MCF 10A (cell line): ENCODE data around the gene PRPF8. TPM values are rescaled to one million over a fixed set of nuclear protein-coding genes. Genes with fewer than 3 reads are reported as not detected.

Source experiments
- BruUV-seq: library from RNA; stranded (reverse); fragments of 400-500 nt; replicated peaks from 2 replicates; lab custom pipeline; 2021; lab: Mats Ljungman, UMichigan
- CTCF ChIA-PET: fragments of 300-600 bp; sonication (Branson Sonifier 250); formaldehyde crosslinking; extraction: SDS; loops from one replicate; lab custom pipeline; 2021; ENCODE audit warnings: antibody characterized with exemption, inconsistent platforms; lab: Yijun Ruan, JAX
- POLR2A ChIA-PET: fragments of 300-600, 350-650 bp; sonication (Branson Sonifier 250); formaldehyde crosslinking; extraction: SDS; loops from one replicate; lab custom pipeline; 2020; ENCODE audit warnings: antibody characterized with exemption, inconsistent platforms; lab: Yijun Ruan, JAX
- DNase-seq: peaks from one replicate; pipeline ENCODE4 v3.0.0-alpha.2; 2018; ENCODE audit not compliant: unreplicated experiment
- H3K27ac Mint-ChIP-seq: one replicate; pipeline ENCODE4 v1.8.0; 2022; ENCODE audit warnings: mild to moderate bottlenecking, low read depth, mixed read lengths; ENCODE audit not compliant: unreplicated experiment
- H3K27me3 Mint-ChIP-seq: one replicate; pipeline ENCODE4 v1.8.0; 2022; ENCODE audit warnings: mixed read lengths; ENCODE audit not compliant: insufficient read depth, unreplicated experiment
- H3K36me3 Mint-ChIP-seq: one replicate; pipeline ENCODE4 v1.8.0; 2022; ENCODE audit warnings: mild to moderate bottlenecking, moderate library complexity, mixed read lengths; ENCODE audit not compliant: insufficient read depth, unreplicated experiment
- H3K4me1 Mint-ChIP-seq: one replicate; pipeline ENCODE4 v1.8.0; 2022; ENCODE audit warnings: mixed read lengths; ENCODE audit not compliant: insufficient read depth, unreplicated experiment
- H3K4me3 Mint-ChIP-seq: one replicate; pipeline ENCODE4 v1.8.0; 2022; ENCODE audit warnings: mild to moderate bottlenecking, moderate library complexity, mixed read lengths; ENCODE audit not compliant: unreplicated experiment
- H3K9me3 Mint-ChIP-seq: one replicate; pipeline ENCODE4 v1.8.0; 2022; ENCODE audit warnings: mixed read lengths; ENCODE audit not compliant: unreplicated experiment
- intact Hi-C: fragments of 100-400 bp; cut with micrococcal nuclease; formaldehyde crosslinking; loops from 2 replicates; pipeline ENCODE4 v1.14.1; 2022
- total RNA-seq: library from RNA; stranded (reverse); gene quantifications from 2 replicates; pipeline ENCODE4 v1.2.3, GENCODE V29; 2022
- TF ChIP-seq, protein P1 (sequence below): fragments of 200-600 bp; IDR thresholded peaks from one replicate; pipeline ENCODE4 v1.8.0; 2022; ENCODE audit warnings: antibody characterized with exemption, mild to moderate bottlenecking; ENCODE audit not compliant: unreplicated experiment

The PRPF8 gene
- total RNA-seq, 1 experiment from 2014 or later: 261 TPM

DNA sequence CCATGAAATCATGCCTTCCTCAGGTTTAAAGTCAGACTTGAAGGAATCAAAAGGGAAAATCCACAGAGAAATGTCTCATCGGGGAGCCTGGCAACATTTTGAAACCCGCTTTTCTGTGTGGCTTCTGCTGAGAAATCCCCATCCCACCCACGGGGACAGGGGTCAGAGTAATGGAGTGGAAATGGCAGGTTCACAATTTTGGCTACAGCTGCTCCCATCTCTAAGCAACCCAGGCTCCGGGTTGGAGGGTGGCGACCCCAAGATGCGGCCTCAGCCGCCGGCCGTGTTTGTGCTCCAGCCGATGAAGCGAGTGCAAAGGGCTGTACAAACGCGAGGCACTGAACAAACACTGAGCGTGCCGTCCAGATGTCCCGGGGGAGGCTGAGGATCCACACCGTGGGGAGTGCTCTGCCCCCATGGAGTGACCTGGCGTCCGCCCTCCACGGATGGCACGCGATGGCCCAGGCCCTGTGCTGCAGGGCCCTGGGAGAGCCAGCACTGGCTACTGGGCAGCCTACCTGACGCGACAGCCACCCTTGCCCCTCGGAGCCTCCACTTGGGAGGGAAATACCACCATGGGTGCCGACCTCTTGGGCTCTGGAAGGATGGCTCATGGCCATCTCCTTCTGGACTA lies 78.2 kb downstream of the PRPF8 start:
- ChIA-PET POLR2A (no interaction called here), CTCF (interaction anchor here (1.0 to 1.1 kb wide), 2 partner anchors 11 to 45 kb away, joined by 3 to 4 read pairs; no protein-coding TSS in a partner anchor)
- TF ChIP-seq, protein P1, sequence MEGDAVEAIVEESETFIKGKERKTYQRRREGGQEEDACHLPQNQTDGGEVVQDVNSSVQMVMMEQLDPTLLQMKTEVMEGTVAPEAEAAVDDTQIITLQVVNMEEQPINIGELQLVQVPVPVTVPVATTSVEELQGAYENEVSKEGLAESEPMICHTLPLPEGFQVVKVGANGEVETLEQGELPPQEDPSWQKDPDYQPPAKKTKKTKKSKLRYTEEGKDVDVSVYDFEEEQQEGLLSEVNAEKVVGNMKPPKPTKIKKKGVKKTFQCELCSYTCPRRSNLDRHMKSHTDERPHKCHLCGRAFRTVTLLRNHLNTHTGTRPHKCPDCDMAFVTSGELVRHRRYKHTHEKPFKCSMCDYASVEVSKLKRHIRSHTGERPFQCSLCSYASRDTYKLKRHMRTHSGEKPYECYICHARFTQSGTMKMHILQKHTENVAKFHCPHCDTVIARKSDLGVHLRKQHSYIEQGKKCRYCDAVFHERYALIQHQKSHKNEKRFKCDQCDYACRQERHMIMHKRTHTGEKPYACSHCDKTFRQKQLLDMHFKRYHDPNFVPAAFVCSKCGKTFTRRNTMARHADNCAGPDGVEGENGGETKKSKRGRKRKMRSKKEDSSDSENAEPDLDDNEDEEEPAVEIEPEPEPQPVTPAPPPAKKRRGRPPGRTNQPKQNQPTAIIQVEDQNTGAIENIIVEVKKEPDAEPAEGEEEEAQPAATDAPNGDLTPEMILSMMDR: no peak
- BruUV-seq: no TSS peak
- Mint-ChIP-seq H3K36me3 (no peaks in the 10 kb centered on the region), H3K4me3 (no peak overlapping the region), H3K27ac (no peak overlapping the region), H3K4me1 (no peaks in the 10 kb centered on the region), H3K9me3 (no peaks in the 10 kb centered on the region), H3K27me3 (no peaks in the 10 kb centered on the region)
- intact Hi-C loops: no loop called here
- DNase-seq: no peak

DNA sequence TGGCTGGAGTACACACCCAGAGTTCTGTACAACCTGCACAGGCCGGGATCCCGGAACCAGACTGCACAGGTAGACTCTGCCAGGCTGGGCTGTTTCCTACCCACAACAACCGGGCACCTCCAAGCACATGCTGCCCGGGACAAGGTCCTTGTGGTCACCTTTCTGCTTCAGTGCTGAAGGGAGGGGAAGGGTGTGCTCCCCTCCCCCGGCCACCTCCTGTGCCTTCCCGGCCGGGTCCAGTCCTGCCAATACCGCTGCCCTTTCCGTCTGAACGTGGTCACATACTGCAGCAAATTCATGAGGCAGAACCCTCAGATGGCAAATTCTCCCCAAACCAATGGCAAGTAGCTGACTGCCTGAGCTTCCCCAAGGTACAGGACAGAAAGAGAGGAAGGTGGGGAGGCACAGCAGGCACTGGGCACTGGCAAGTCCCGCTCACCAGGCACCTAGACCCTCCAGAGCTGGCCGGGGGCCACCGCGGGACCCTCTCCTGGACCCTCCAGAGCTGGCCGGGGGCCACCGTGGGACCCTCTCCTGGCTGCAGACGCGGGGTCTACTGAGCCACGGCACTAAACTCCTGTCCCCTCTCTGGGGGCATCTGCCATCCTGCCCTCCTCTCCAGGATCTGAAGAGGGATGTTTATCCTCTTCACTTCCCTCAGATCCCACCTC lies 78.9 kb downstream of the PRPF8 start:
- intact Hi-C loops: no loop called here
- TF ChIP-seq, protein P1: no peak
- H3K4me3 Mint-ChIP-seq: no peak overlapping the region
- no peaks in the 10 kb centered on the region for H3K4me1 Mint-ChIP-seq
- BruUV-seq: no TSS peak
- H3K9me3 Mint-ChIP-seq: no peaks in the 10 kb centered on the region
- no peak for DNase-seq
- no peak overlapping the region for H3K27ac Mint-ChIP-seq
- ChIA-PET CTCF (interaction anchor here (0.7 kb wide), 1 partner anchor 25 kb away, joined by 3 read pairs; no protein-coding TSS in a partner anchor), POLR2A (no interaction called here)
- no peaks in the 10 kb centered on the region for H3K36me3 Mint-ChIP-seq
- no peaks in the 10 kb centered on the region for H3K27me3 Mint-ChIP-seq

DNA sequence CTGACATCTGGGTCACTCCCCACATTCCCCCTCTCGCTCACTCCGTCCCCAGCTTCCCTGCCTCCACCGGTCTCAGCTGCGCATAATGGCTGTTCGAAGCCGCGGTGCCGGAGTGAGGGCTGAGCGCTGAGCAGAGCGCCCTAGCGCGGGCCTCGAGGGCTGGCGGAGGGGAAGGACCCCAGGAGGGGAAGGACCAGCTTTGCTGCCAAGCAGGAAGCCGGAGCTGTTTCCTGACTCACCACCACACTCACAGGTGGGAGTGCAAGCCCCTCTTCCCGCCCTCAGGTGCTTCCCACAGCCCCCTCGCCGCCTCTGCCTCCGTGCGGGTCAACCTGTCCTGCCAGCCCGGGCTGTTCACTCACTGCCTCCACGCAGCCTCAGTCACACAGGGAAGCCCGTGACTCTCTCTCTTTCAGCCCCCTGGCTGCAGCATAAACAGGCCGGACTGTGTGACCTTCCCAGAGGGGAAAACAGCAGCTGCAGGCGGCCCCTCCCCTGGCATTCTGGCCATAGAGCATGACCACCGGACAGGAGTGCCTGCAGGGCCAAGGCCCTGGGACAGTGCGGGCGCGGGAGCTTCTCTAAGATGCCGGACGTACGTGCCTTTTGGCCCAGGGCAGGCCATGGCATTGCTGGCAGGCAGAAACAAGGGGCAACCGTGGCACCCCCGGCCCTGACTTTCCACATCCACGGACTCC lies 79.7 kb downstream of the PRPF8 start:
- no peak for DNase-seq
- BruUV-seq: no TSS peak
- H3K4me1 Mint-ChIP-seq: no peaks in the 10 kb centered on the region
- intact Hi-C loops: no loop called here
- no peak overlapping the region for H3K4me3 Mint-ChIP-seq
- ChIA-PET CTCF (interaction anchor here (0.5 to 0.7 kb wide), 2 partner anchors 20 to 26 kb away, joined by 3 to 5 read pairs; no protein-coding TSS in a partner anchor), POLR2A (no interaction called here)
- H3K9me3 Mint-ChIP-seq: no peaks in the 10 kb centered on the region
- no peak overlapping the region for H3K27ac Mint-ChIP-seq
- TF ChIP-seq, protein P1: no peak
- H3K36me3 Mint-ChIP-seq: no peaks in the 10 kb centered on the region
- H3K27me3 Mint-ChIP-seq: no peaks in the 10 kb centered on the region

DNA sequence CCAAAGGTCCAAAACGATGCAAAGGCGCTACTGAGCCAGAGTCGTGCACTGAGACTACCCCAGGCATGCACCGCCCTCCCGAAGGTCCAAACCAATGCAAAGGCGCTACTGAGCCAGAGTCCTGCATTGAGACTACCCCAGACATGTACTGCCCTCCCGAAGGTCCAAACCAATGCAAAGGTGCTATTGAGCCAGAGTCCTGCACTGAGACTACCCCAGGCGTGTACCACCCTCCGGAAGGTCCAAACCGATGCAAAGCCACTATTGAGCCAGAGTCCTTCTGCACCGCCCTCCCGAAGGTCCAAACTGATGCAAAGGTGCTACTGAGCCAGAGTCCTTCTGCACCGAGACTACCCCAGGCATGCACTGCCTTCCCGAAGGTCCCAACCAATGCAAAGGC lies 83.1 kb downstream of the PRPF8 start:
- Mint-ChIP-seq H3K27ac (no peak overlapping the region), H3K36me3 (no peaks in the 10 kb centered on the region), H3K9me3 (no peaks in the 10 kb centered on the region), H3K4me3 (no peak overlapping the region), H3K27me3 (no peaks in the 10 kb centered on the region), H3K4me1 (no peaks in the 10 kb centered on the region)
- CTCF ChIA-PET: no interaction called here
- intact Hi-C loops: no loop called here
- DNase-seq: no peak
- POLR2A ChIA-PET: no interaction called here
- no TSS peak for BruUV-seq
- TF ChIP-seq, protein P1: no peak
